GM18520 (cell line): ENCODE results near the gene PPFIA2.

Experiments
- ATAC-seq: cut with Tn5 transposase; IDR thresholded peaks from one replicate; pipeline ENCODE4 v1.9.1; 2021; ENCODE audit not compliant: unreplicated experiment

PPFIA2 gene

GRCh38 chr12:81465191-81465590 lies 294.0 kb downstream of the PPFIA2 start:
- ATAC-seq: no peak

- no peak for ATAC-seq
These were observed 298.0 kb downstream of the PPFIA2 start for GRCh38 chr12:81461163-81461562.

GRCh38 chr12:81450920-81451739 lies 308.0 kb downstream of the PPFIA2 start:
- ATAC-seq: no peak

- no peak for ATAC-seq
These were observed 317.5 kb downstream of the PPFIA2 start for GRCh38 chr12:81441629-81442028.

GRCh38 chr12:81440001-81440400 lies 319.1 kb downstream of the PPFIA2 start:
- ATAC-seq: no peak

DNA sequence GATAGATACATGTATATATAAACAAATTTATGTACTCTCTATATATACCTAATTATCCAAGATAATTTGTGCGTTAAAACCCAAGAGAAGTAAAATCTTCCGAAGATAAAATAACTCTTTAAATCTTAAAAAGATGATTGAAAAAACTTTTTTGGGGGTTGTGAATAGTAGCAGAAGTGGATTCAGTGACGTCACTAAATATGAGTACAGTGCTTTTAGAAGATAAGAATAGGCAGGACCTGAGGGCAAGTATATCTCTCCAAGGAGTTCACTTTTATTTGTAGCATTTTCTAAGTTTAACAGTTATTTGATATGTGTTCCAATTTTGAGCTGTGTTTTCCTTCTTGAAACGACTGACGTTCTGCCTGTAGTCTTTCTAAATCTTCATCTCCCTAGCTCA lies 319.8 kb downstream of the PPFIA2 start:
- ATAC-seq: no peak

DNA sequence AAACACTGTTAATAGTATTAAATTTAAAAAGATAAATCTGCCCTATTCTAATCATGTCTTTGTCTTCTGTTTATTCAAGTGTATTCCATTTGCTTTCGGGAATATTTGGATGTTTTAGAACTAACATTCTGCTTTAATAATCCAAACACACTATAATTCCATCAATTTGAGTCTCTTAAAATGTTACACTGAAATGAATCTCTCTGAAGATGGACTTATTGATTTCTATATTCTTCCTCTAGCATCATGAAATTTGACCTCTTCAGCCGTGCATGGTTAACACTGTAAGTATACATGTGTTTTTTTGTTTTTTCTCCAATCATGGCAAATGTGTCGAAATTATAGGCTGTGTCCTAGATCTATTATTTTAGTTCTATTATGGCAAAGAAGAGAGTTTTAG lies 342.1 kb downstream of the PPFIA2 start:
- ATAC-seq: no peak

DNA sequence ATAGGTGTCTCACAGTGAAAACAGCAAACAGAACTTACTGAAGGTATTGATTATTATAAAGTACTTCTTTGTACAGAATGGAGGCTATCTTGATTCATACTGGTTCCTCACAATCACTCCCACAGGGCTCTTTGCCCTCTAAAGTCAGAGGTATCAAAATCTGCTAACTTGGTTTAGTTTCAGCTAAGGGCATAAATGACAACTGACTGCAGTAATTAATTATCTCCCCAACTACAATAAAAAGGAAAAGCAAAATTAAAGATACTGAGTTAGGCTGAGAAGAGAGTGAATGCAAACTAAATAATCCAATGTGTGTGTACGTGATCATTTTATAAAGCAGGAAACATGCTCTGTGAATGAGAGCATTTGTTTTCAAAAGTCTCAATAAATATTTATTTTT lies 342.6 kb downstream of the PPFIA2 start:
- ATAC-seq: no peak

- ATAC-seq: no peak
These were observed 344.7 kb downstream of the PPFIA2 start for GRCh38 chr12:81414441-81414840.

DNA sequence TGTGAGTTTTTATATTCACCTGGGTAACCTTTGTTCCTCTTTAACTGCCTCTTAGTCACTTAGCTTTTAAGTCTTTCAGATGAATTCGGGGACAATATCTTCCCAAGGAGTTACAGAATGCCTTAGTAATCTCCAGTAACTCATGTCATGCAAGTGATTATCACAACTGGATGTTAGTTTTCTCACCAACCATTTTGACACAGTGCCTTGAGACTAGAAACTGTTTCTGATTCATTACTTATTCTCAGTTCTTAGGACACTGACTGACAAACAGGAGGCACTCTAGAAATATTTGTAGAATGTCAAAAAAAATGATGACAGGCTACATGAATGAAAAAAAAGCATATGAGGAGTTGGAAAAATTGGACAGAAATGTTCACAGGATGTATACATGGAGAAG lies 346.2 kb downstream of the PPFIA2 start:
- ATAC-seq: no peak

- no peak for ATAC-seq
These were observed 355.8 kb downstream of the PPFIA2 start for GRCh38 chr12:81403348-81403747.

DNA sequence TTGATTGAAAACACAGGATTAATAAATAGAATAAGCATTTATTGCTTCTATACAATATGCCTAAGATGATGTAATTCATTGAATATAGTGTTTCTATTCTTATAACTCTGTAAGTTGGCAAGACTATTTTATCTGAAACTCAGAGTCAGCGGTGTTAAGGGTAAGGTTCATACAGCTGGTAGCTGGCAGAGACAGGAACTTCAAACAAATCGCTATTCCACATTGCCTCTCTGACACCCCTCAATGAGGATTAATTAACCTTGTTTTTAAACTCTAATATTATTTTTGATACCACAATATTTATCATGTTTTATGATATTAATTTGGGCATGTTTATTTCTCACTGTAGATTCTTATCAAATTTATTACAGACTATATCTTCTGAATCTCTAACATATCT lies 357.9 kb downstream of the PPFIA2 start:
- no peak for ATAC-seq

GRCh38 chr12:81400024-81400423 lies 359.1 kb downstream of the PPFIA2 start:
- ATAC-seq: no peak

DNA sequence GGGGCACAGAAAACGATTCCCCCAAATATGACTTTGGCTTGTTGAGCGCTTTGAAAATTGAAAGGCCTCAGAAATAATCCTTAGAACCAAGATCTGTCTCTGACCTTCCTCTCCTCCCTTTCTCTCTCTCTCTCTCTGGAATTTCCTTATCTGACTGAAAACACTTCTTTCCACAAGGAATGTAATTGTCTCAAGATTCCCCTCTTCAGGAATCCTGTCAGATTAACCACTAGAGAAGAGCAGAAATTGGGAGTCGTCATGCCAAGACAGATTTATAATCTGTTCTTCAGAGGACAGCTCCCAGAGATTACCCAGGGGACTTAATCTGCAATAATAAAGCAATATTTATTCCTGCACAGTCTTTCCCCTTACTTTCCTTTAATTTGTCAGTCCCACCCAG lies 363.7 kb downstream of the PPFIA2 start:
- ATAC-seq: no peak

DNA sequence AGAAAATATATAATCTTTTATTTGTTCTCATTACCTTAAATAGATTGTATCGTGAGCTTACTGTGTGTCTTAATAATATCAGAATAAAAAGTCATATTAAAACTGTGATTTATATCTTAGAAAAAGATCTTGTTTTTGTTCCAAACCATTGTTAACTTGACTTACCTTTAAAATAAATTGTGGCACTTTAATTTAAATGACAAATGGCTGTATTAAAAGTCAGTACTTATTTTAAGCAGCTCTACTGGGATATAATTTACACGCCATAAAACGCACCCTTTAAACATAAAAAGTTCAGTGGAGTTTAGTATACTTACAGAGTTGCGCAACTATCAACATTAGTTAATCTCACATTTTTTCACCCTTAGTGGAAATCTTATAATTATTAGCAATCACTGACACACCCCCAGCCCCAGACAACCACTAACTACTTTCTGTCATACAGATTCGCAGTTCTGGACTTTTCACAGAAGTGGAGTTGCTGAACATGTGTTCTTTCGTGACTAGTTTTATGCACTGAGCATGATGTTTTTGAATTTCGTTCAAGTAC lies 369.5 kb downstream of the PPFIA2 start:
- no peak for ATAC-seq

- no peak for ATAC-seq
These were observed 373.0 kb downstream of the PPFIA2 start for GRCh38 chr12:81386101-81386500.

GRCh38 chr12:81381951-81382350 lies 377.2 kb downstream of the PPFIA2 start:
- no peak for ATAC-seq

DNA sequence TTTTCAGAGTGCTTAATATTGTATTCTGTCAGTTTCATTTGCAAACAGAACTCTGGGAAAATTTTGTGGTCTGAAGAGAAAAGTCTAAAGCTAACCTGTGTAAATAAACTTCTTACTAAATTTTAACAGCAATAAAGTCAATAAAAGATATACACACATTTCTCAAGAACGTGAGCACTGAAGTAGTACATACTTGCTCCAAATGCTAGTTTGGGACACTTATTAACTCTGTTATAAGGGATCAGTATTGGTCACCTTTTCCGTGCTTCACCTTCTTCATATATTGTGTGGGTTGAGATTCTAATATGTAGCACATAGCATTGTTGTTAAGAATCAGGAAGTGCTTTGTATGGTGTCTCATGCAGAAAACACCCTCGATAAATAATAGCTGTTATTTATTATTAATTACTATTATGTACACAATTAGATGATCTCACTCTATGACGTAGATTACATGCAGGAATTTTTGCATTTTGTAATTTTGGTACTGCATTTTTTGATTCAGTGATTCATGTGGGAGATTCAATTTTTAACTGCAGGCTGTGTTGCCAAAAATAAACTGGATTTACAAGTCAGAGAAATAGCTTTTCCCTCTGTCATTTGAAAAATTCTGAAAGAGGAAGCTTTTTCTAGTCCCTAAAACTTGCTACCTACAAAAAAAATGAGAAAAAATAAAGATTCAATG lies 380.4 kb downstream of the PPFIA2 start:
- no peak for ATAC-seq

DNA sequence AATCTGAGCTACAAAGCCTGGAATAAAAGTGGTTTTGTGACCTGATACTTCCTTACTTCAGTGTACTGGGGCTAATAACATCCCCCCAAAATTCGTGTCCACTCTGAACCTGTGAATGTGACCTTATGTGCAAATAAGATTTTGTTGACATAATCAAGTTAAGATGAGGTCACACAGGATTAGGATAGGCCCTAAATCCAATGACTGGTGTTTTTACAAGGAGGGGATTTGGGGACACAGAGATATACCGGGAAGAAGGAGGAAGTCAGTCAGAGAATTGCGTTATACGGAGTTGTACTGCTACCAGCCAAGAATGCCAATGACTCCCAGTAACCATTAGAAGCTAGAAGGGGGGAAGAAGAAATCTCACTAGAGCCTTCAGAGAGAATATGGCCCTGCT lies 381.4 kb downstream of the PPFIA2 start:
- ATAC-seq: no peak

DNA sequence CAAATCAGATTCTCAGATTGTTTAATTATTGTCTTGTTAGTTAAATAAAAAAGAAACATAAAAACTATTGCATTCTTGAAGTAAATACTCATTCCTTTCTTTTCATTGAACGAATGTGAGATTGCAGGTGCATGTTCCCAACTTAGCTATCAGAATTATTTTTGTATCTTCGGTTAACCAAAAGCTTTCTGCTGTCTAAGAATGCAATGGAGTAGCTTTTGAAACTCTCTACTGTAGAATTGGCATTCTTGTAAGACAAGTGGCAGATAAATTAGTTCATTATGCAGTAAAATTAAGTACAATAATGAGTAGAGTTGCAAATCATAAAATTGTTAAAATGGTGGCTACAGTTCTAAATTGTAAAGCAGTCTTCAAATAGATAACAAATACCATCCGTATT lies 383.2 kb downstream of the PPFIA2 start:
- ATAC-seq: no peak

DNA sequence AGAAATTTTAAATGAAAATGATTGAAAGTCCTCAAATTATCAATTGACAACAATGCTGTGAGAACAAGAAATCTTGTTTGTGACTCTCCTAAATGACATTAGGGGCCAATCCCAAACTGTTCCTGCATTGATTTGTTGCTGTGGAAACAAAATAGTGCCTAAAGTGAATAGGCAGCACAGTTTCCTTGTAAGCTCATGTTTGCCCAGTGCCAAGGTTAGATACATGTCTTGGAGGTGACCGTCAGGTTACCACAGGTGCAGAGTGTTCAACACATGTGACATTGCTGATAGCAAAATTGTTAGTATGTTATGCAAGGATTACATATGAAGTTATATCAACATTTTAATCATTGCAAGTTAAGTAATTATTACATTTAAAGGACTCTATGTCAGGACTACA lies 388.7 kb downstream of the PPFIA2 start:
- no peak for ATAC-seq

DNA sequence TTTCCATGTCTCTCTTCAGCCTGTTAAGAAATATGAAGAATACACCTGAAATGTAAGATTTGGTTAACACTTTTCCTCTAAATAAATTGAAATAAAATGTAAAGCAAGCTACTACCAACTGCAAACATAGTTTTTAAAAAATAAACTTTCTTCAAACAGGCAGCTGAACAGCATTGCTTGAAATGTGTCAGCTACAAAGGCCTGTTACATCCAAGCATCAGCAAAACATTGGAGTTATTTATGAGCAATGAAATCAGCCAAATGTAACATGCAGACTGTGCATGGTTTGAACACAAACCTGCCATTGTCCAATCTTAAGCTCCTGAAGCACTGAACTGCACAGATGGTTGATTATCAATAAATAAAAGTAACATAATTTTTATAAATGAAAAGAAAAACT lies 390.0 kb downstream of the PPFIA2 start:
- ATAC-seq: no peak
